Measurements from ENCODE around the gene MTUS2.

DNA sequence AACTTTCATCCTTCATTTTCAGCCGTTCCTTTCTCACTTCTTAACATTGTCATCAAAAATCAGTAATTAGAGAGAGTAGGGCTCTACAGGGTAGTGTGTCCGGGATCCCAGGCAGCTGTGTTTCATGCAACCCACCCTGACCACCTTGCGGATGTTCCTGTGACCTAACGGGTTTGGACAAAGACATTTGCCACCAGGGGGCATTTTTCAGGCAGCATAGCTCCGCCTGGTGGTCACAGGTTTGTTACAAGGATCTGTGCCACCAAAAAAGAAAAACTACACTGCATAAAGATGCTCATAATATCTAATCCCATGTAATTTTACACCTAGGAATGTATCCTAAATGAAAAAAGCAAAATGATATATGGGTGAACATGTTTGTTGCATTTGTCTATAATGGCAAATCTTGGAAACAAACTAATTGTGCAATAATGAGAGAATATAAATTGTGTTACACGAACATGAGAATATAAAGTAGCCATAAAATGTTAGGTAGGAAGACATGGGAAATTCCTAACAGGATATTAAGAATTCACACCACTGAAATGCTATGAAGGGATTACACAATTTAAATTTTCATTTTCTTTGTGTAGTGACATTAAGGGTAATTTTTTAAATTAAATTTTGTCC is 652.3 kb downstream of the MTUS2 start:
- TF ChIP-seq, protein P1, sequence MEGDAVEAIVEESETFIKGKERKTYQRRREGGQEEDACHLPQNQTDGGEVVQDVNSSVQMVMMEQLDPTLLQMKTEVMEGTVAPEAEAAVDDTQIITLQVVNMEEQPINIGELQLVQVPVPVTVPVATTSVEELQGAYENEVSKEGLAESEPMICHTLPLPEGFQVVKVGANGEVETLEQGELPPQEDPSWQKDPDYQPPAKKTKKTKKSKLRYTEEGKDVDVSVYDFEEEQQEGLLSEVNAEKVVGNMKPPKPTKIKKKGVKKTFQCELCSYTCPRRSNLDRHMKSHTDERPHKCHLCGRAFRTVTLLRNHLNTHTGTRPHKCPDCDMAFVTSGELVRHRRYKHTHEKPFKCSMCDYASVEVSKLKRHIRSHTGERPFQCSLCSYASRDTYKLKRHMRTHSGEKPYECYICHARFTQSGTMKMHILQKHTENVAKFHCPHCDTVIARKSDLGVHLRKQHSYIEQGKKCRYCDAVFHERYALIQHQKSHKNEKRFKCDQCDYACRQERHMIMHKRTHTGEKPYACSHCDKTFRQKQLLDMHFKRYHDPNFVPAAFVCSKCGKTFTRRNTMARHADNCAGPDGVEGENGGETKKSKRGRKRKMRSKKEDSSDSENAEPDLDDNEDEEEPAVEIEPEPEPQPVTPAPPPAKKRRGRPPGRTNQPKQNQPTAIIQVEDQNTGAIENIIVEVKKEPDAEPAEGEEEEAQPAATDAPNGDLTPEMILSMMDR (IDR thresholded peaks at IDR 0.05; ENCODE audit: insufficient read depth, low read length, poor library complexity, severe bottlenecking): peak; percentile 97
- TF ChIP-seq EZH2phosphoT487 (conservative IDR thresholded peaks at IDR 0.05; ENCODE audit: low read length): no peak

All from SU-DHL-6 (cell line).